Hypothalamus (tissue), 51 donors: ENCODE measurements around the gene INTS1.

Source experiments
- DNase-seq, 51 donors: peaks; one replicate each; lab custom pipeline; 2025; lab: John Stamatoyannopoulos, UW

Gene INTS1, protein sequence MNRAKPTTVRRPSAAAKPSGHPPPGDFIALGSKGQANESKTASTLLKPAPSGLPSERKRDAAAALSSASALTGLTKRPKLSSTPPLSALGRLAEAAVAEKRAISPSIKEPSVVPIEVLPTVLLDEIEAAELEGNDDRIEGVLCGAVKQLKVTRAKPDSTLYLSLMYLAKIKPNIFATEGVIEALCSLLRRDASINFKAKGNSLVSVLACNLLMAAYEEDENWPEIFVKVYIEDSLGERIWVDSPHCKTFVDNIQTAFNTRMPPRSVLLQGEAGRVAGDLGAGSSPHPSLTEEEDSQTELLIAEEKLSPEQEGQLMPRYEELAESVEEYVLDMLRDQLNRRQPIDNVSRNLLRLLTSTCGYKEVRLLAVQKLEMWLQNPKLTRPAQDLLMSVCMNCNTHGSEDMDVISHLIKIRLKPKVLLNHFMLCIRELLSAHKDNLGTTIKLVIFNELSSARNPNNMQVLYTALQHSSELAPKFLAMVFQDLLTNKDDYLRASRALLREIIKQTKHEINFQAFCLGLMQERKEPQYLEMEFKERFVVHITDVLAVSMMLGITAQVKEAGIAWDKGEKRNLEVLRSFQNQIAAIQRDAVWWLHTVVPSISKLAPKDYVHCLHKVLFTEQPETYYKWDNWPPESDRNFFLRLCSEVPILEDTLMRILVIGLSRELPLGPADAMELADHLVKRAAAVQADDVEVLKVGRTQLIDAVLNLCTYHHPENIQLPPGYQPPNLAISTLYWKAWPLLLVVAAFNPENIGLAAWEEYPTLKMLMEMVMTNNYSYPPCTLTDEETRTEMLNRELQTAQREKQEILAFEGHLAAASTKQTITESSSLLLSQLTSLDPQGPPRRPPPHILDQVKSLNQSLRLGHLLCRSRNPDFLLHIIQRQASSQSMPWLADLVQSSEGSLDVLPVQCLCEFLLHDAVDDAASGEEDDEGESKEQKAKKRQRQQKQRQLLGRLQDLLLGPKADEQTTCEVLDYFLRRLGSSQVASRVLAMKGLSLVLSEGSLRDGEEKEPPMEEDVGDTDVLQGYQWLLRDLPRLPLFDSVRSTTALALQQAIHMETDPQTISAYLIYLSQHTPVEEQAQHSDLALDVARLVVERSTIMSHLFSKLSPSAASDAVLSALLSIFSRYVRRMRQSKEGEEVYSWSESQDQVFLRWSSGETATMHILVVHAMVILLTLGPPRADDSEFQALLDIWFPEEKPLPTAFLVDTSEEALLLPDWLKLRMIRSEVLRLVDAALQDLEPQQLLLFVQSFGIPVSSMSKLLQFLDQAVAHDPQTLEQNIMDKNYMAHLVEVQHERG (N-terminal part only)

DNA sequence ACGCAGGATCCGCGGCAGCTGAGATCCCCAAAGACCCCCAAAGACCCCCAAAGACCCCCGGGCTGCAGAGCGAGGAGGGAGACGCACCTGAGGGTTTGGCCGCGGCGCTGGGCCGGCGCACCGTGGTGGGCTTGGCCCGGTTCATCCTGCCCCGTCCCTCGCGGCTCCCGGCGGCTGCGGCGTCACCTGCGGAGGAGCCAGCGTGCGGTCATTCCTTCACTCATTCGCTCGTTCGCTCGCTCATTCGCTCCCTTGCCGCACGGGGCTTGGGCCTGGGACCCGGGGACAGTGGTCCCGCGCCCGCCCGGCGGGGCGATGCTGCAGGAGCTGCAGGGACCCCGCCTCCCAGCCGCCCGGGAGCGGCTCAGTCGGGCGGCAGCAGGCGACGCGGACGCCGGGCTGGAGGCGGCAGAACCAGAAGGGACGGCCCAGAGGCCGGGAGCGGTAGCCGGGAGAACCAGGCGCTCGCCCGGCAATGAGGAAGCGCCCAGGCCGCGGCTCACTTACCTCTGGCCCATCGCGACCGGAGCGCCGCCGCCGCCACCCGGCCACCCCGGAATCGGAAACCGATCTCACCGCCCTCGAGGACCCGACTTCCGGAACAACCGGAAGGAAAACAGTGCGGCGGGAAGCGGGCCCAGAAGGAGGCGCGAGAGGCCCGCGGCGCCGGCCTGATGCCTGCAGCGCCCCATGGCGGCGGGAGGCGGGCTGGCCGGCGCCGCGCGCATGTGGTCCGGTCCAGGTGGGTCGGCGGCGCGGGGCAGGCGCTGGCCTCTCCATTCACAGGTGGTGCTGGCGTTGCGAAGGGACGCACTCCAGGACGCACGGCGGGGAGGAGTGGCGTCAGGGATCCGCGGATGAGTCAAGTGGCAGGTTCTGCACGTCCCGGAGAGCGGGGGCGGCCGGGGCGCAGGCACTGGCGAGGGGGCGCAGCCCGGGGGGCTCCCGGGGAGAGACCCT, at the start of gene INTS1:
Gene INTS1 (minus strand): TSS at position 574 of the 960 bp plus-strand sequence. CDS start 429 bp downstream, at position 145.
- peak; percentile 28 to 94 (median 85) for DNase-seq

DNA sequence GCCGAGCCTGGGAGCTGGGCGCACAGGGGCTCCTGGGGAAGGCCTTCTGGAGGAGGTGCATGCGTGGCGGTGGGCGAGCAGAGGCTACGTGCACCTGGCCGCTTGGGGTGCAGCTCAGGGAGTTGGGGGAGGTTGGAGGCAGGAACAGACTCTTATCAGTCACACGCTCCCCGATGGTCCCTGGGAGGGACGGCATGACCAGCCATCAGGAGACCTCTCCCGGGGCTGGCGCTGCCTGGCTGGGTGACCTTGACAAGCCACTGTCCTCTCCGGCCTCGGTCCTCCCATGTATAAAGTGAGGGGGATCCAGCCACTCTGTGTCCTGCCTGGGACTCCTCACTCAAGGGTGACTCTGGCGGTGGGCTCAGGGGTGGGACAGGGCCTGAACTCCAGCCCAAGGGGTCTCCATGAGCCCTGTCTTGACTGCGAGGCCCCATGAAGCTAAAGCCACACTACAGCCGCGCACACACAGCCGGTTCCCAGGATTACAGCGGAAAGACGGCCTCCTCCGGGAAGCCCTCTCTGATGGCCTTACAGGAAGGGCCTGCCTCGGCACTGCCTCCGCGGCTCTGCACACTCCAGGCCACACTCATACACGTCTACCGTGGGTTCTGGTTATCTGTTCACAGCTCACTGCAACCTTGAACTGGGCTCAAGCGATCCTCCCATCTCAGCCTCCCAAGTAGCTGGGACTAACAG, 49.5 kb upstream of the INTS1 start:
- DNase-seq: no peak

DNA sequence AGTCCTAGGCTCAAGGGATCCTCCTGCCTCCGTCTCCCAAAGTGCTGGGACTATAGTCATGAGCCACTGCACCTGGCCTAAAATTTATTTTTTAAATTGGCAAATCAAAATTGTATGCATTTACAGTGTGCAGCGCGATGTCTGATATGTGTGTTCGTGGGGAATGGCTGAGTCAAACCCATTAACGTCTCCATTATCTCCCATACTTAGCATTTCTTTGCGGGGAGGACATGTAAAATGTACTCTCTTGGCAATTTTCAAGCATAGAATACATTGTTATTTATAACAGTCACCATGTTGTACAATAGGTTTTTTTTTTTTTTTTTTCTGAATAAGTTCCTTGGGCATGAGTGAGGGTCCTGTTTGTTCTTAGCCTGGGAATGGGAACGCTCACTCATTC, 48.0 kb upstream of the INTS1 start:
- DNase-seq: no peak

DNA sequence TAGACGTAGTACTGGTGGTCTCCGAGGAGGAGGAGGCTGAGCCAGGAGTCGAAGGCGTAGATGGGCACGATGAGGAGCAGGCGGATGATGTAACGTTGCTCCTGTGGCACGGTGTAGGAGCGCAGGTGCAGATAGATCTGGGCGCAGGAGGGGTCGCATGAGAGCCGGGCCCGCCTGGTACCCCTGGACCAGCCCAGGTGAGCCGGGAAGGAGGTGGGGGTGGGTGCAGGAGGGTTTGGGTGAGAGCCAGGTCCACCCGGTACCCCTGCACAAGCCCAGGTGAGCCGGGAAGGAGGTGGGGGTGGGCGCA, 46.6 kb upstream of the INTS1 start:
- DNase-seq: no peak

DNA sequence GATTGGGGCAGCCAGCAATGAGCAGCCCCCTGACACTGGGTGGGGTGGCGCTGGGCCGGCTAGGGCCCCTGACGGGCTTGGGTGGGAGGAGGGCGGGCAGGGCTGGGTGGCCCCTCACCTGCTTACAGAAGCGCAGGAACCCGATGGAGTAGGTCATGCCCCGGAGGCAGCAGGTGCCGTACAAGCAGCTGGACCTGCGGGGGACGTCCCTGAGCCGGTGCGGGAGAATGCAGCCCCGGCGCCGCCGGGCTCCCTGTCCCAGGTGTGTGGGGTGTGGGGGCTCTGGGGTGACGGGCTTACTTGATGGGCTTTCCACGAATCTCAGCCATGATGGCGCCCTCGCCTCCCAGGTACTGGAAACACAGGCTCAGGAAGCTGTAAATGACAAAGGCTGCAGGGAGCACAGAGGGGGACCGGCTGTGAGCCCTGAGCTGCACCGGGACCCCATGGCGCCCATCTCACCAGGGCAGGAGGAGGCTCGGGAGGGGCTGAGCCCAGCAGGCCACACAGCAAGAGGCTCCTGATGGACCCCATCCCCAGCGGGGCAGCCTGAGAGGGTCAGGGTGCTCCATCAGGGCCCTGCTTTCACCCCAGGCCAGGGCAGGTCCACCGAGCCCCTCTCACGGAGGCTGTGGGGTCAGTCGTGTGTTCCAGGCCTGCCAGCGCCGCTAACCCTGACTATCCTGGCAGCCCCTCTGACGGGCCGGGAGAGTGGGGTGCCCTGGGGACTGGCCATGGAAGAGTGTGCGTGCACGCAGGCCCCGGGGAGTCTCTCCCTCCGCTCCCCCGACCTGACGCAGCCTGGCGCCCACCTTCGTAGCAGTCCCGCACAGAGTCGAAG, 46.0 kb upstream of the INTS1 start:
- no peak for DNase-seq

DNA sequence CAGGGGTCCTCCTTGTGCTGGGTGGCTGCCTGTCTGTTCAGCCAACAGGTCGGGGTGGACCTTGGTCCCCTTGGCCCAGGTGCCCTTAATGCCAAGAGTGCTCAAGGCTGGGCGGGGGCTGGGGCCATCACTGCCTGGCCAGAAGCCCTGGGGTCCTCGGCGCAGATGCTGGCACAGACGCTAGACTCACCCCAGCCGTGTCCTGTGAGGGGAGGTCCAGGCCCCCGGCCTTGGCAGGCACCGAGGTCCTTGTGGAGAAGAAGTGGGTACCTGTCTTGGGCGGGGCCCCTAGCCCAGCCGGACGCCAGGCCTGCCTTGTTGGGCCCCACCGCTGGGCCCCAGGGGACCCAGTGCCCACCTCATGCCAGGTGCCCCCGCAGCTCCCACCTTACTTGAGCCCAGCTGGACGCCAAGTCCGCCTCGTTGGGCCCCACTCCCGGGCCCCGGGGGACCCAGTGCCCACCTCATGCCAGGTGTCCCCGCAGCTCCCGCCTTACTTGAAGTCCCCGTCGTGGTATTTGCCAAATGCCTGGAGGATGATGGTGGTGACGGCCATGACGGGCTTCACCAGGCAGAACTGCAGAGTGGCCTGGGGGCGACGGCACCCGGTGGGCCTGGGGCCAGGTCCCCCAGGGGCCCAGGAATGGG, 45.3 kb upstream of the INTS1 start:
- no peak for DNase-seq

DNA sequence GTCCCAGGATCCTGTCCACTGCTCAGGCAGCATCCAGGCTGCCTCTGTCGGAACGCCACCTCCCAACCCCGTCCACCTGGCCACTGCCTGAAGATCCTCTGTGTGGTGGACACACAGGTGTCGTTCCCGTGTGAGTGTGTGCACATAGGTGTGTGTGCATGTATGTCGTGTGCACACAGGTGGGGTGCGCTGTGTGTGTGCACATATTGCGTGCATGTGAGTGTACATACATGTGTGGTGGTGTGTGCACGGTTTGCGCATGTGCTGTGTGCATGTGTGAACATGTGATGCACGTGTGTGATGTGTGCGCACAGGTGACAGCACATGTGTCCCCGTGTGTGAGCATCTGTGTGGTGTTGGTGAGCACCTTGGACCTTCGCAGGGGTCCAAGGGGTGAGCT, 44.8 kb upstream of the INTS1 start:
- DNase-seq: no peak

DNA sequence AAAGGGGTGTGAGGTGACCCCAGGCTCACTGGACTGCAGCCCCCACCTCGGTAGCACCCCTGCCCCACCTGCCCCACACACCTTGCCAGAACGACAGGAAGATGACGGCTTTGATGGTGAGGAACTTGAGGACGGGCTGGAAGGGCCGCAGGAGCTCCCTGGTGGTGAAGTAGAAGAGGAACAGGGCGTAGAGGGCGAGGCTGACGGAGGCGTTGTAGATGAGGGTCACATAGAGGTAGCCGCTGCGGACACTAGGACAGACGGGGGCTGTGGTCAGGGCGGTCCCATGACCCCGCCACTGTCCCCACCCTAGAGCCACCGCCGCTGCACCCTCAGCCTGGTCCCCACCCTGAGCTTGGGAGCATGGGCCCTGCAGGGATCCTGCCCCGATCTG, 44.2 kb upstream of the INTS1 start:
- no peak for DNase-seq

DNA sequence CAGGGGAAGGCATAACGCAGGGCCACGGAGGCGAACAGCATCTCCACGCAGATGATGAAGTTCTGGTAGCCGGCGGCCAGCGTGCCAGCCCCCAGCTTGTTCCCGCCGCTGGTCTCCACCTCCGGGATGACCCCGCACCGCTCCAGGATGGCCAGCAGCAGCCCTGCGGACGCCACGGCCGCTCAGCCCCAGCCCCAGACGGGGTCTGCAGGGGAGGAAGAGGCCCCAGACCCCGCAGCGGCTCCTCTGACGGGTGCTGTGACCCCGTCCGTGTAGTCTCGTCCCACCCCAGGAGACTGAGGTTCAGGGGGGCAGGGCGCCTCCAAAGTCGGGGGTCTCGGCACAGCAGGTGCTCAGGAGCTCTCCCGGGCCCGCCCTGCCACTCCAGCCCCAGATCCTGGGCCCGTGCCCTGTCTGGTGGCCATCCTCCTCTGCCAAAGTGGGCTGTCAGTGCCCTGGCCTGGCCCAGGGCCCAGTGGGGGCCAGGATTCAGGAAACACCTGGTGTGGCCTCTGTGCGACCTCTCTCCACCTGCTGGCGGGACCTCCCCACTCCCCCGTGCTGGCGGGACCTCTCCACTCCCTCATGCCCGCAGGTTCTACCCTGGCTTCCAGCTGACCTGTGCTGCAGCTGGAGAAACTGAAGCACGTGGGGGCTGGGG, 43.7 kb upstream of the INTS1 start:
- DNase-seq: no peak

DNA sequence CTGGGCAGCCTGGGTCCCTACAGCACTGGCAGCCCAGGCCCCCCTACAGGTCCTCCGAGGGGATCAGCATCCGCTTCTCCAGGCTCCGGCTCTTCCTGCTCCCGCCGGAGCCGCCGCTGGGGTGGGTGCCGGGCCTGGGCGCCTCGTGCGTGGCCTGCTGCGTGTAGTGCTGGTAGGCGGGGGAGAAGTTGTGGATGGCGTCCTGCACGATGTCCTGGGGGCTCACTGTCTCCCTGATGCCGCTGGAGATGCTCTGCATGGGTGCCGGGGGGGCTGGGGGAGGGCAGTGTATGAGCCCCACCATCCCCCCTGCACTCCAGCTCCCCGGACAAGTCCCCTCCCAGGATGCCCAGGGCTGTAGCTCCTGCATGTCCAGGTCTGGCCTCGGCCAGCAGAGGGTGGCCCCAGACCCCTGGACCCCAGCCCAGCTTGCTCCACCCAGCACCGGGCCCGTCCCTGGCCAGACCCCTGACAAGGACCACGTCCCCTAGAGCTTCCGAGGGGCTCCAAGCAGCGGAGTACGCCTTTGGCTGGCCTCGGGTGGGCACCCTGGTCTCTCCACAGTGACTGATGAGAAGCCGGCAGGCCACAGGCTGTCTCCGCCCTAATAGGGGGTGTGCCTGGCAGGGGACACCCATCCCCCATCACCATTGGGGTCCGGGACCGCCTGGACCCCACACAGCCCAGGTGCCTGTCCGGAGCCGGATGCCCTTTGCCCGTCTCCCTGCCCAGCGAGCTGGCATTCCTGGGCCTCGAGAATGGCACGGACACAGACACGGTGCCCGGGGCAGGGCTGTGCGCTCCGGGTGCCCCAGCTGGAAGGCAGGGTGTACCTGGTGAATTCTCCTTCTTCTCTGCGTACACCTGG, 43.0 kb upstream of the INTS1 start:
- DNase-seq: no peak

DNA sequence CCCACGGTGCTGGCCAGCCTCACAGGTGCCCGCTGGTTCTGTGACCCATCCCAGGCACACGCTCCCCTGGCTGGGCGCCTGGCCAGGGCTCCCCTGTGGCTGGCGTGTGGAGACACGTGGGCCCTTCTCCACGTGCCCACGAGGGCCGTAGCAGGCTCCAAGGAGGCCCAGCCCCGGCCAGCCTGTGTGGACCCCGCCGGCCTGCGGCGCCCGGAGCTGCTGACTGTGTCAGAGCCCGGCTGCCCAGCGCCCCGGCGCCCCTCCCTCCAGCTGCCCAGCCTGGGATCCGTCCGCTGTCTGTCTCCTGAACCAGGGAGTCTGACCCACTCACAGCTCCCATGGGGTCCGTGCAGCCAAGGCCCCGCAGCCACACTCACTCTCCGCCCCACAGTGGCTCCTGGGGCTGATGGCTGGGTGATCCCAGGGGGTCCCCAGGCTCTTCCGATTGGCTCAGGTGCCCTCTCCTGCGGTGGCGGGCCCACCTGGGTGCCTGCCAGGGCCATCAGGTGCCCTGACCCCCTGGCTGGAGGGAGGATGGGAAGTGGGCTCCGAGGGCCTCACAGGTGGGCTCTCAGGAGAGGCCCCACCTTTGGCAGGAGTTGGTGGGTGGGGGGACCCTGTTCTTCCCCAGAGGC, 42.2 kb upstream of the INTS1 start:
- DNase-seq: no peak

DNA sequence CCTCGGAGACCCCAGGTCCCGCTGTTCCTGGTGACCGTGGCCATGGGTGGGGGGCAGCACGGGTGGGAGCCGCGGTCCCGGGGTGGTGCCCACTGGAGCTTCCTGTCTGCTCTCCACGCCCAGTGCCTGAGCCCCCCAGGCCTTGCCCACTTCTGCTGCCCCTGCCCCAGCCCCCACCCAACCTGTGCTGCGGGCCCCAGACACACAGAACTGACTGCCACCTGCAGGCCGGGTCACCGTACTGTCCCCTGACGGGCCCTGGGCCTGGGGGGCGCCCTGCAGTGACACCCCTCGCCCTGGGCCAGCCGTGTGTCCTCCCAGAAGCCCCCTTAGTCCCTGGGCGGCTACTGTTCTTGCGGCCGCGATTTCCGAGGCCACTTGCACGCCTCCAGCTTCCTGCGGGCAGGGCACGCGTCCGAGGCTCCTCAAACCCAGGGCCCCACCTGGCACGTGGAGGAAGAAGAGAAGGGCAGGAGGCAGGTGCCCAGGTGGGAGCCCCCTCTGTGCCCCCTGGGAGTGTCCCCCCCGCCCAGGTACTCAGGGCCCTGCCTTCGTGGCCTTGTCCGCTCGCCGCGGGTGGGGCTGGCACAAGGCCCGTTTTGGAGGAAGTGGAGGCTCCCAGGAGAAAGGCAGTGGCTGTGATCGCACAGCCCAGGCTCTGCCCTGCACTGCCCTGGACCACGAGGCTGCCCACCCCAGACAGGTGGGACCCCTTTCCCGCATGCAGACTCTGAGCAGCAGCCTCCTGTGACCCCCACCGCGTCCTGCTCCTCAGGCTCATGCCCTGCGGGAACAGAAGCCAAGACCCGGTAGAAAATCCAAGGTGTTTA, 41.4 kb upstream of the INTS1 start:
- DNase-seq: no peak

DNA sequence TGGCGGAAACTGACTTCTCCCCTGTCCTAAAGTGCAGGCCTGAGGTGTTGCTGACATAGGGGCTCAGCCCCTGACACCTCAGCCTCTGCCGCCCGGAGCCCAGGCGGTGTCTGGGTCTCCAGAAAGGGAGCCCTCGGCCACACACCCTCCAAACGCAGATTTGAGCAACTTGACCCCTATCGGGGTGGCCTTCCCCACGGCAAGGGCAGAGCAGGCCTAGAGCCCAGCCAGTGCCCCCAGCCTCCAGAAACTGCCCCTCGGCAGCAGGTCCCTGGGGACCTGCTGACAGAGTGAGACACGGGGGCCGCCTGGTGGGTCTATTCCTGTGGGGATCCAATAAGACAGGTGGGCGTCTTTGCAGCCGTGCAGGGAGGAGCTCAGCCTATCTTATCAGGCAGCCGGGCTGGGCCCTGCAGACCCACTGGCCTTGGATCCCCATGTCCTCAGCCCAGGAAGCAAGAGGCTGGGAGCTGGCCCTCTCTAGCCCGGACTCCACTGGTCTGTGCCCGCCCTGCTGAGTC, 40.8 kb upstream of the INTS1 start:
- no peak for DNase-seq

DNA sequence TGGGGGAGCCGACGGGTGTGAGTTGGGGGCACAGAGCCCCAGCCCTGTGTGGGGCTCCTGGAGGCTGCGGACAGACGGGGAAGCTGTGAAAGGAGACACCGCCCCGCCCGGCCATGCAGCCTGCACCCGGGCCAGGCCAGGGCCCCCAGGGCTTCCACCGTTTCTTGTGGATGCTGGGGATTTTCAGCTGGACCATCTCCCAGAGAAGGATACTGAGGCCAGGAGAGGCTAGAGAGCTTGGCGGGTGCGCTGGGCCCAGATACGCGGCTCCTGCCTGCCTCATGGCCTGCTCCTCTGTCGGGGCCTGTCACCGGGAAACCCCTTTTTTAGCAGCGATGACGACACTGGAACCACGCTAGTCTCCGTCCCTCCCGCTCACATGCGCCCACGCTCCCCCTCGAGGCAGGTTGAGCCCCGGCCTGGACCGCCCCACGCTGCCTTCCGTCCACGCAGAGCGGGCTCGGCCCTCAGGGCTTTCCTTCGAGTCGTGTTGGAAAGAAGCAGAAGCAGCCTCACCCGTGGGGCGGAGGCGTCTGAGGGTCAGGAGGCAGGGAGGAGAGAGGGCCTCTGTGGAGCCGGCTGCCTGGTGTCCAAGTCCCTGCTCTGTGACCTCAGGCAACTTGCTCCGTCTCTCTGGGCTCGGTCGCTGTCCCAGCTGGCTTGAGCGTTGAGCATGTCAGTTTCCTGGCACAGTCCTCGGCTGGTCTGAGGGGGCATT, 40.1 kb upstream of the INTS1 start:
- no peak for DNase-seq
